ENCODE data around the gene FOXF1. TPM values are rescaled to one million over a fixed set of nuclear protein-coding genes. Genes with fewer than 3 reads are reported as not detected.

FOXF1 gene
- polyA plus RNA-seq (2012; ENCODE audit: missing spikeins), result not detected

DNA sequence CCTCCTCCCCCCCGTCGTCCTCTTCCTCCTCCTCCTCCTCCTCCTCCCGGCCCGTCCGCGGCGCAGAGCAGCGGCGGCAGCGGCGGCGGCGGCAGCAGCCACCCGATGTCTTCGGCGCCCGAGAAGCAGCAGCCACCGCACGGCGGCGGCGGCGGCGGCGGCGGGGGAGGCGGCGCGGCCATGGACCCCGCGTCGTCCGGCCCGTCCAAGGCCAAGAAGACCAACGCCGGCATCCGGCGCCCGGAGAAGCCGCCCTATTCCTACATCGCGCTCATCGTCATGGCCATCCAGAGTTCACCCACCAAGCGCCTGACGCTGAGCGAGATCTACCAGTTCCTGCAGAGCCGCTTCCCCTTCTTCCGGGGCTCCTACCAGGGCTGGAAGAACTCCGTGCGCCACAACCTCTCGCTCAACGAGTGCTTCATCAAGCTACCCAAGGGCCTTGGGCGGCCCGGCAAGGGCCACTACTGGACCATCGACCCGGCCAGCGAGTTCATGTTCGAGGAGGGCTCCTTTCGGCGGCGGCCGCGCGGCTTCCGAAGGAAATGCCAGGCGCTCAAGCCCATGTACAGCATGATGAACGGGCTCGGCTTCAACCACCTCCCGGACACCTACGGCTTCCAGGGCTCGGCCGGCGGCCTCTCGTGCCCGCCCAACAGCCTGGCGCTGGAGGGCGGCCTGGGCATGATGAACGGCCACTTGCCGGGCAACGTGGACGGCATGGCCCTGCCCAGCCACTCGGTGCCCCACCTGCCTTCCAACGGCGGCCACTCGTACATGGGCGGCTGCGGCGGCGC is at the start of gene FOXF1:
TSS of gene FOXF1 (plus strand) at position 63 of the 797 bp plus-strand sequence. CDS start at position 106, 43 bp downstream.
- DNase-seq (ENCODE audit: insufficient read length), result no peak
- FAIRE-seq, result no peak
- TF ChIP-seq POLR2A (IDR thresholded peaks at IDR 0.05; ENCODE audit: low read depth, low read length) (no peak), TAF1 (IDR thresholded peaks at IDR 0.05; ENCODE audit: borderline replicate concordance, low read depth, low read length) (no peak), POLR2AphosphoS5 (IDR thresholded peaks at IDR 0.05; ENCODE audit: low read depth, low read length) (no peak)

DNA sequence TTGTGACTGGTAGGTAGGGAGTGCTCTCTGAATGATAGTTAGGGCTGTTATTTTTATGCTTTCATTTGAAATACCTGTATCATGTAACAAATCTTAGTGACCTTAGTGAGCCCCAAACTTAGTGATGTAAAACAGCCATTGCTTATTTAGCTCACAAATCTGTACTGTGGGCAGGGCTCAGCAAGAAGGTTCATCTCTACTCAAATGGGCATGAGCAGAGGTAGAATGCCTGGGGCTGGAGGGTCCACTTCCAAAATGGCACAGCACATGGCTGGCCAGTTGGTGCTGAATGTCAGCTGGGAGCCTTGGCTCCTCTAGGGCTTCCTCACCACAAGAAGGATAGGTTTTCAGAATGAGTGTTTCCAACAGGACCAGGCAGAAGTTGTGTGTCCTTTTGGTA is 49.3 kb upstream of the FOXF1 start:
- TF ChIP-seq TAF1 (IDR thresholded peaks at IDR 0.05; ENCODE audit: borderline replicate concordance, low read depth, low read length) (no peak), POLR2AphosphoS5 (IDR thresholded peaks at IDR 0.05; ENCODE audit: low read depth, low read length) (no peak), POLR2A (IDR thresholded peaks at IDR 0.05; ENCODE audit: low read depth, low read length) (no peak)
- FAIRE-seq (no peak), DNase-seq (ENCODE audit: insufficient read length) (no peak)

GRCh38 chr16:86462334-86463084 is 47.8 kb upstream of the FOXF1 start:
- FAIRE-seq (no peak), DNase-seq (ENCODE audit: insufficient read length) (no peak)
- TF ChIP-seq POLR2AphosphoS5 (IDR thresholded peaks at IDR 0.05; ENCODE audit: low read depth, low read length) (no peak), TAF1 (IDR thresholded peaks at IDR 0.05; ENCODE audit: borderline replicate concordance, low read depth, low read length) (no peak), POLR2A (IDR thresholded peaks at IDR 0.05; ENCODE audit: low read depth, low read length) (no peak)

GRCh38 chr16:86464044-86464443 is 46.3 kb upstream of the FOXF1 start:
- TF ChIP-seq POLR2AphosphoS5 (IDR thresholded peaks at IDR 0.05; ENCODE audit: low read depth, low read length), result no peak
- no peak for TF ChIP-seq TAF1 (IDR thresholded peaks at IDR 0.05; ENCODE audit: borderline replicate concordance, low read depth, low read length)
- no peak for TF ChIP-seq POLR2A (IDR thresholded peaks at IDR 0.05; ENCODE audit: low read depth, low read length)
- no peak for FAIRE-seq
- no peak for DNase-seq (ENCODE audit: insufficient read length)

- DNase-seq (ENCODE audit: insufficient read length) (no peak), FAIRE-seq (no peak)
- TF ChIP-seq POLR2A (IDR thresholded peaks at IDR 0.05; ENCODE audit: low read depth, low read length), result no peak
- no peak for TF ChIP-seq POLR2AphosphoS5 (IDR thresholded peaks at IDR 0.05; ENCODE audit: low read depth, low read length)
- TF ChIP-seq TAF1 (IDR thresholded peaks at IDR 0.05; ENCODE audit: borderline replicate concordance, low read depth, low read length), result no peak
Observed at GRCh38 chr16:86465434-86465833, 44.9 kb upstream of the FOXF1 start.

GRCh38 chr16:86466696-86467406 is 43.5 kb upstream of the FOXF1 start:
- FAIRE-seq, result no peak
- DNase-seq (ENCODE audit: insufficient read length), result no peak
- TF ChIP-seq TAF1 (IDR thresholded peaks at IDR 0.05; ENCODE audit: borderline replicate concordance, low read depth, low read length), result no peak
- no peak for TF ChIP-seq POLR2A (IDR thresholded peaks at IDR 0.05; ENCODE audit: low read depth, low read length)
- no peak for TF ChIP-seq POLR2AphosphoS5 (IDR thresholded peaks at IDR 0.05; ENCODE audit: low read depth, low read length)

GRCh38 chr16:86467490-86467889 is 42.8 kb upstream of the FOXF1 start:
- no peak for FAIRE-seq
- no peak for DNase-seq (ENCODE audit: insufficient read length)
- TF ChIP-seq TAF1 (IDR thresholded peaks at IDR 0.05; ENCODE audit: borderline replicate concordance, low read depth, low read length), result no peak
- TF ChIP-seq POLR2A (IDR thresholded peaks at IDR 0.05; ENCODE audit: low read depth, low read length), result no peak
- no peak for TF ChIP-seq POLR2AphosphoS5 (IDR thresholded peaks at IDR 0.05; ENCODE audit: low read depth, low read length)

GRCh38 chr16:86470964-86471363 is 39.4 kb upstream of the FOXF1 start:
- no peak for DNase-seq (ENCODE audit: insufficient read length)
- FAIRE-seq, result no peak
- TF ChIP-seq POLR2A (IDR thresholded peaks at IDR 0.05; ENCODE audit: low read depth, low read length) (no peak), POLR2AphosphoS5 (IDR thresholded peaks at IDR 0.05; ENCODE audit: low read depth, low read length) (no peak), TAF1 (IDR thresholded peaks at IDR 0.05; ENCODE audit: borderline replicate concordance, low read depth, low read length) (no peak)

- DNase-seq (ENCODE audit: insufficient read length) (no peak), FAIRE-seq (no peak)
- TF ChIP-seq TAF1 (IDR thresholded peaks at IDR 0.05; ENCODE audit: borderline replicate concordance, low read depth, low read length), result no peak
- TF ChIP-seq POLR2A (IDR thresholded peaks at IDR 0.05; ENCODE audit: low read depth, low read length), result no peak
- no peak for TF ChIP-seq POLR2AphosphoS5 (IDR thresholded peaks at IDR 0.05; ENCODE audit: low read depth, low read length)
Observed at GRCh38 chr16:86471896-86472295, 38.4 kb upstream of the FOXF1 start.

DNA sequence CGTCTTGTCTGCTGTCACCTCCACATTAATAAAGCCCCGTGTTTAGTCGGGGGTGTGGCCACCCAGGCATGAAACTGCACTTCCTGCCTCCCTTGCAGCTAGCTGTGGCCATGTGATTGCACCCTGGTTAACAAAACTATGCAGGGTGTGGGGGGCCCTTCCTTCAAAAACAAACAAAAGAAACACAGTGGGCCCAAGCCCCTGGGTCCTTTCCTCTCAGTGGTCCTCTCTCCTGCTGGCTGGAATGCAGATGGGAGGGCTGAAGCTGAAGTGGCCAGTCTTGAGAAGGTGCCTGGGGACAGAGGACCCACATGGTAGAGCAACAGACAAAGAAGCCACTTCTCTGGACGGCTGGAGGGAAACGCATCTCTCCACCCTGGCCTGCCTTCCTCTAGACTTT is 38.0 kb upstream of the FOXF1 start:
- DNase-seq (ENCODE audit: insufficient read length), result no peak
- no peak for FAIRE-seq
- TF ChIP-seq POLR2A (IDR thresholded peaks at IDR 0.05; ENCODE audit: low read depth, low read length), result no peak
- no peak for TF ChIP-seq TAF1 (IDR thresholded peaks at IDR 0.05; ENCODE audit: borderline replicate concordance, low read depth, low read length)
- TF ChIP-seq POLR2AphosphoS5 (IDR thresholded peaks at IDR 0.05; ENCODE audit: low read depth, low read length), result no peak

- FAIRE-seq (no peak), DNase-seq (ENCODE audit: insufficient read length) (no peak)
- TF ChIP-seq TAF1 (IDR thresholded peaks at IDR 0.05; ENCODE audit: borderline replicate concordance, low read depth, low read length), result no peak
- TF ChIP-seq POLR2A (IDR thresholded peaks at IDR 0.05; ENCODE audit: low read depth, low read length), result no peak
- TF ChIP-seq POLR2AphosphoS5 (IDR thresholded peaks at IDR 0.05; ENCODE audit: low read depth, low read length), result no peak
Observed at GRCh38 chr16:86476956-86477534, 33.3 kb upstream of the FOXF1 start.

Data from GM12892 (cell line).